ENCODE results near the gene SPDYE18.
A peak's percentile ranks its signal among the peaks of the same experiment; 100 is the strongest.
"Not testable (repeated sequence)": the region's sequence is repeated elsewhere in the genome, so short reads cannot be mapped to it uniquely, and the experiment has no call there.

The SPDYE18 gene

GRCh38 chr7:77062557-77062956 lies at the start of gene SPDYE18:
SPDYE18 (minus strand) TSS chr7:77062558; CDS start chr7:77060512, 2,046 bp downstream.
- not testable (repeated sequence) for H3K4me1 Mint-ChIP-seq, H3K27ac Mint-ChIP-seq, H3K4me3 Mint-ChIP-seq, ATAC-seq, H3K9me3 Mint-ChIP-seq, DNase-seq, H3K27me3 Mint-ChIP-seq

- not testable (repeated sequence) for H3K27me3 Mint-ChIP-seq, H3K4me1 Mint-ChIP-seq, ATAC-seq, H3K27ac Mint-ChIP-seq, H3K9me3 Mint-ChIP-seq, DNase-seq, H3K4me3 Mint-ChIP-seq
These were observed 46.0 kb upstream of the SPDYE18 start for GRCh38 chr7:77108362-77108761.

- H3K27ac Mint-ChIP-seq, H3K9me3 Mint-ChIP-seq, H3K27me3 Mint-ChIP-seq, H3K4me3 Mint-ChIP-seq, DNase-seq, ATAC-seq, H3K4me1 Mint-ChIP-seq: not testable (repeated sequence)
These were observed 45.3 kb upstream of the SPDYE18 start for GRCh38 chr7:77107659-77108058.

GRCh38 chr7:77105904-77106303 lies 43.5 kb upstream of the SPDYE18 start:
- H3K27me3 Mint-ChIP-seq, H3K4me3 Mint-ChIP-seq, H3K4me1 Mint-ChIP-seq, H3K27ac Mint-ChIP-seq, H3K9me3 Mint-ChIP-seq, DNase-seq, ATAC-seq: not testable (repeated sequence)

- not testable (repeated sequence) for H3K27ac Mint-ChIP-seq, DNase-seq, H3K27me3 Mint-ChIP-seq
These were observed 40.3 kb upstream of the SPDYE18 start for GRCh38 chr7:77102671-77103070.

GRCh38 chr7:77101187-77101586 lies 38.8 kb upstream of the SPDYE18 start:
- H3K27ac Mint-ChIP-seq, DNase-seq, H3K4me3 Mint-ChIP-seq, H3K9me3 Mint-ChIP-seq, H3K4me1 Mint-ChIP-seq, H3K27me3 Mint-ChIP-seq: not testable (repeated sequence)
- ATAC-seq = peak; percentile 43

More at GRCh38 chr7:77102671-77103070, 40.3 kb upstream of the SPDYE18 start:
- not testable (repeated sequence) for ATAC-seq, H3K4me1 Mint-ChIP-seq, H3K9me3 Mint-ChIP-seq, H3K4me3 Mint-ChIP-seq

GRCh38 chr7:77100501-77100900 lies 38.1 kb upstream of the SPDYE18 start:
- H3K9me3 Mint-ChIP-seq, H3K27me3 Mint-ChIP-seq, H3K4me3 Mint-ChIP-seq, H3K4me1 Mint-ChIP-seq, ATAC-seq, DNase-seq, H3K27ac Mint-ChIP-seq: not testable (repeated sequence)

- H3K27me3 Mint-ChIP-seq, ATAC-seq, H3K4me3 Mint-ChIP-seq, H3K9me3 Mint-ChIP-seq, H3K4me1 Mint-ChIP-seq, DNase-seq, H3K27ac Mint-ChIP-seq: not testable (repeated sequence)
These were observed 29.9 kb upstream of the SPDYE18 start for GRCh38 chr7:77092301-77092700.

- ATAC-seq, DNase-seq, H3K27me3 Mint-ChIP-seq, H3K9me3 Mint-ChIP-seq, H3K27ac Mint-ChIP-seq, H3K4me1 Mint-ChIP-seq, H3K4me3 Mint-ChIP-seq: not testable (repeated sequence)
These were observed 19.8 kb upstream of the SPDYE18 start for GRCh38 chr7:77082192-77082591.

GRCh38 chr7:77080236-77080635 lies 17.9 kb upstream of the SPDYE18 start:
- not testable (repeated sequence) for H3K9me3 Mint-ChIP-seq, H3K4me1 Mint-ChIP-seq, H3K27ac Mint-ChIP-seq, H3K4me3 Mint-ChIP-seq, H3K27me3 Mint-ChIP-seq, DNase-seq, ATAC-seq

GRCh38 chr7:77079624-77080023 lies 17.3 kb upstream of the SPDYE18 start:
- not testable (repeated sequence) for H3K4me1 Mint-ChIP-seq, H3K27me3 Mint-ChIP-seq, H3K9me3 Mint-ChIP-seq, H3K4me3 Mint-ChIP-seq, H3K27ac Mint-ChIP-seq, ATAC-seq, DNase-seq

GRCh38 chr7:77079112-77079511 lies 16.8 kb upstream of the SPDYE18 start:
- not testable (repeated sequence) for DNase-seq, H3K9me3 Mint-ChIP-seq, H3K4me1 Mint-ChIP-seq, H3K27ac Mint-ChIP-seq, H3K4me3 Mint-ChIP-seq, ATAC-seq, H3K27me3 Mint-ChIP-seq

- H3K9me3 Mint-ChIP-seq, H3K4me3 Mint-ChIP-seq, H3K27me3 Mint-ChIP-seq, DNase-seq, H3K4me1 Mint-ChIP-seq, H3K27ac Mint-ChIP-seq, ATAC-seq: not testable (repeated sequence)
These were observed 14.7 kb upstream of the SPDYE18 start for GRCh38 chr7:77077060-77077459.

GRCh38 chr7:77074786-77075396 lies 12.5 kb upstream of the SPDYE18 start:
- H3K27ac Mint-ChIP-seq, ATAC-seq, DNase-seq, H3K27me3 Mint-ChIP-seq, H3K4me1 Mint-ChIP-seq, H3K9me3 Mint-ChIP-seq, H3K4me3 Mint-ChIP-seq: not testable (repeated sequence)

- not testable (repeated sequence) for ATAC-seq, H3K4me3 Mint-ChIP-seq, DNase-seq, H3K27me3 Mint-ChIP-seq, H3K27ac Mint-ChIP-seq, H3K9me3 Mint-ChIP-seq
- H3K4me1 Mint-ChIP-seq = peaks cover 21% of the 10 kb centered on the region
These were observed 8.8 kb upstream of the SPDYE18 start for GRCh38 chr7:77071108-77071507.

GRCh38 chr7:77065869-77066268 lies 3.5 kb upstream of the SPDYE18 start:
- DNase-seq, H3K27me3 Mint-ChIP-seq, H3K27ac Mint-ChIP-seq, ATAC-seq, H3K4me3 Mint-ChIP-seq, H3K9me3 Mint-ChIP-seq: not testable (repeated sequence)
- peaks cover 15% of the 10 kb centered on the region for H3K4me1 Mint-ChIP-seq

GRCh38 chr7:77063732-77064131 lies 1.4 kb upstream of the SPDYE18 start:
- not testable (repeated sequence) for DNase-seq, ATAC-seq, H3K9me3 Mint-ChIP-seq, H3K4me3 Mint-ChIP-seq, H3K27me3 Mint-ChIP-seq, H3K27ac Mint-ChIP-seq
- peaks cover 10% of the 10 kb centered on the region for H3K4me1 Mint-ChIP-seq
